Dermis microvascular lymphatic vessel endothelial cell (primary cell): Measurements from ENCODE around the gene TLNRD1. TPM values are rescaled to one million over a fixed set of nuclear protein-coding genes. Genes with fewer than 3 reads are reported as not detected.

Source experiments
- DNase-seq, 2 donors: peaks; one replicate each; pipeline versions ENCODE4 v3.0.0 to v3.0.0-alpha.2; 2010; ENCODE audit warnings: low read depth in 2 of 2
- total RNA-seq: library from RNA; depleted of rRNA; stranded (reverse); fragments of >200 nt; gene quantifications from 2 replicates; pipeline ENCODE4 v1.2.1, GENCODE V29; 2014

TLNRD1 gene
- total RNA-seq, 1 donor from 2014 or later = 8.0 TPM

DNA sequence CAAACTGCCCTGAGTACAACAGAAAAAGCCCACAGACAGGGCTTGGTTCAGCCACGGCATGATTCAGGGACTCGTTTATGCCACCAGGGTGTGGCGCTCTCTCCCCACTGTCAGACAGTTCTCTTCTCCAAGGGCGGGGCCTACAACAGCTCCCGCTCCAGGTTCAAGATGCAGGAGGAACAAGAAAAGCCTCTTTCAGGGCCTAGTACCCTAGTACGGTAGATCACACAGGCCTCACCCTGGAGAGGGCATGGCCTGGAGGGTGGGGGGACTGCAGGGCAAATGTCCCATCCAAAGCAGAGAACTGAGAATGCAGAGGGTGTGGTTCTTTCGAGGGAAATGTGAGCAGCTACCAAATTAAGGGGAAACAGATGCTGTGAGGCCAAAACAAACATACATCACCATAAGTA is 23.1 kb upstream of the TLNRD1 start:
- peak in 1 of 2 donors; percentile 71 for DNase-seq

- DNase-seq = peak in 1 of 2 donors; percentile 53
Measured at GRCh38 chr15:80978685-80979329, 21.9 kb upstream of the TLNRD1 start.

DNA sequence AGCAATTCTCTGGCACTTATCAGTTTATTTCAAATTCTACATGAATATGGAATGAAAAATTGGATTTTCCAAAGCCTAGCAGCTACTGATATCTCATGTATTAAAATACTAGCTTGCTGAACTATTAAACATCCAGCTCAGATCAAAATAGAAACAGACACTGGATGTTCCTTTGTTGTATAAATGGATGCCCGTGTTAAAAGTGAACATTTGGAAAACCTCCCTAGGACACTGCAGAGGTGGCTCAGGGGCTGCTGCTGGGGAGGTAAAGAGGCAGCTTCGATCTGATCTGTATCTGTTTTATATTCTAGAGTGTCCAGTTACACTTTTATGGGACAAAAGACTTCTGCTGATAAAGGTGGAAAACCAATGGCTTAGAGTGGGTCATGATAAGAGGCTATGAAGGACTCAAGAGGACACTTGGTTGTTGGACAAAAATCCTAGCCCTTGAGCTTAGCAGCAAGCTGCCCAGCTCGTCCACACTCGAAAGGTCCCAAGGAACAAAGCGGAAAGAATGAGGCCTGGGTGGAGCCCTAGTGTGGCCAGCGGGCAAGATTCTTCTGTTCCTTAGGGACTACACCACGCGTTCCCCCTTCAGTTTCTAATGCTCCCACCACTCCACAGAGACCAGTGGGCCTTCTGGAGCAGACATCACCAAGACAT is 21.1 kb upstream of the TLNRD1 start:
- no peak for DNase-seq

- no peak for DNase-seq
Measured at GRCh38 chr15:80982205-80982604, 18.5 kb upstream of the TLNRD1 start.

- DNase-seq = no peak
Measured at GRCh38 chr15:80982839-80983238, 17.9 kb upstream of the TLNRD1 start.

GRCh38 chr15:80984856-80985255 is 15.9 kb upstream of the TLNRD1 start:
- no peak for DNase-seq

DNA sequence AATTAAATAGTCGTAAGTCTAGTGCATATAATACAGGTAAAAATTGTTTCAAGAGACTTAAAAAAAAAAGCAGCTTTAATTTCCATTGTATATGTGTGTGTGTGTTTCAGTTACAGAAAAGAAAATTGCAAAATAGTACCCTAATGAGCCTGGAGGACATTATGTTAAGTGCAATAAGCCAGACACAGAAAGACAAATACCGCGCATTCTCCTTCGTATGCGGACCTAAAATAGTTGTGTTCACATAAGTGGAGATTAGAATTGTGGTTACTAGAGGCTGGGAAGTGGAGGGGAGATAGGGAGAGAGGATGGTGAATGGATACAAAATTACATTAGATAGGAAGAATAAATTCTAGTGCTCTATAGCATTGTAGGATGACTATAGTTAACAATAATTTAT is 14.7 kb upstream of the TLNRD1 start:
- no peak for DNase-seq

- no peak for DNase-seq
Measured at GRCh38 chr15:80986487-80986886, 14.2 kb upstream of the TLNRD1 start.

DNA sequence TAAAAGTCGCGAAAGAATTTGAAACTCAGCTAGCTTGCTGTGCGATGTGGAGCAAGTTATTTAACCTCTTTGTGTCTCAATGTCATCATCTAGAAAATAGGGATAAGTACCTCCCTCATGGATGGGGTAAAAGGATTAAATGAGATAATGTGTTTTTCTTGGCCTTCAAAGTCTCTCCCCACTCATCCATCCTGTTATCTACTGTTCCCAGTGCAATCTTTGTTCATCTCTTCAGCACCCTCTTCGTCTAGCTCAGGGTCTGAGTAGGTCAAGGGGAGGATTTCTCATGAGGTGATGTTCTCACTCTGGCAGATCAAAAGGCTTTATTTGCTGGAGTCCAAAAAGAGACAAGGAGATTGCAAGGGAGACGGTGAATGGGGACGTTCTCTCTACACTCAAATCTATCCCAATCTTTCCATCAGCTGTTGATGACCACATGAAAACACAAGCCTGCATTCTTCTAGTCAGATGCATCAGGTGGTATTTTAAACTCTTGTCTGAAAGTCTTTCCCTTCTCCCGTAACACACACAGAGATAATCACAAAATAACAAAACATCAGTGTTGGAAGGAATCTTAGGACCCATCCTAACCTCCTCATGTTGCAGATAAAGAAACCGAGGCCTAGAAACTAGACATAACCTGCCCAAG is 12.5 kb upstream of the TLNRD1 start:
- no peak for DNase-seq

DNA sequence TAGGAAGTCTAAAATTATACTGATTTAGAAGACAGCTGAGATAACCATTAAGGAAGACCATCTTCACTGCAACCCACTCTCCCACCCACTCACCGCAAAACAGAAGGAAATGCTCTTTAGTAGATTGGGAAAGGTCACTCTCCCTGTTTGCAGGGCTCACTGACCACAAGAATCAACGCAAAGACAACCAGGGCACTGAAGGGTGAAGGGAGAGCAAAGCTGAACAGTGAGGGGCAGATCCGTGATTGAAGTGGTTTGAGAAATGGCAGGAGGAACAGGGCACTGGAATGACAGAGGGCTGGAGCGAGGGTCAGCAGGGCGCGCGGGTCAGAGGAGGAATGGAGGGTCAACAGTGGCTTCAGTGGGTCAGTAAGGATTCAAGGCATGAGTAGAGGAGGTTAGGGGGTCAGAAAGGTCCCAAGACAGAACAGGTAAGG is 11.6 kb upstream of the TLNRD1 start:
- no peak for DNase-seq

DNA sequence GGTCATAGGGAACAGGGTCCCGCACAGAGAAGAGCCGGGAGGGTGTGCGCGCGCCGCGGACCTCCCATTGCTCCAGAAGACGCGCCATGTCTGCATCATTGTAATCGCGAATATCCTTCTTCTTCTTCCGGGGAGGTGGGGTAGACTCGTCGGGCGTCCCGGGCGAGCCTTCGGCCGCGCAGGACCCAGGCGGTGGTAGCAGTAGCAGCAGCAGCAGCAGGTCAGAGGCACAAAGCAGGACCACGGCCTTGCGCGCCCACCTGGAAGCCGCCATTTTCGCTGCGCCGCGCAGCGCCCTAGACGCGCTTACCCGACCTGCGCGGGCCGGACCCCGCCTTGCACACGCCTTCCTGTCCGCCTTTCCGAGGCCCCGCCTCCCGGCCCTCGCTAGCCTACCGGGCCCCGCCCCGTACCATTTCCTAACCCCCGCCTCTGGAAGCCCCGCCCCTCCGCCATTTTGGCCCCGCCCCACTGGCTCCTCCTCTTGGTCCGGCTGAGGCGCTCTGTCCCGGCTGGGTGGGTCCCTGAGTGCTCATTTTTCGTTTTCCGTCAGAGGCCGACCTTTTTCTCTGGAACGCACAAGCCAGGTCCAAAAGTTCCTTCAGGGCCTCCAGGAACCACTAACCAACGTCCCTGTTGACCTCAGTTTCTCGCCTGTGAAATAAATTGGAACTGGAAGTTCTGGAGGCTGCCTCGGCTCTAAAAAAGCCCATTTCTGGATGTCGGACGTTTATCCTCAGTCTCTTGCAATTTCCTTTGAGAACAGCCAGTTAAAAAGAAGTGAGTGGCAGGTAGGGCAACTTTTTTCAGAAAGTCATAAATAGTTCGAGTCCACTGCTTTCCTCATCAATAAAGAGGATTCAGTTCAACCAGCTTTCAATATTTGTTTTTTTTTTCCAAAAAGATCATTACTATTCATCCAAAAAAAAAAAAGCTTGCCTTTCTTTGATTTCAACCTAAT is 10.9 kb upstream of the TLNRD1 start, which contains the start of gene MESD:
MESD (minus strand) TSS at position 302 of the 961 bp plus-strand sequence; CDS start at position 274, 28 bp downstream.
- DNase-seq = peak; percentile 87 to 96

DNA sequence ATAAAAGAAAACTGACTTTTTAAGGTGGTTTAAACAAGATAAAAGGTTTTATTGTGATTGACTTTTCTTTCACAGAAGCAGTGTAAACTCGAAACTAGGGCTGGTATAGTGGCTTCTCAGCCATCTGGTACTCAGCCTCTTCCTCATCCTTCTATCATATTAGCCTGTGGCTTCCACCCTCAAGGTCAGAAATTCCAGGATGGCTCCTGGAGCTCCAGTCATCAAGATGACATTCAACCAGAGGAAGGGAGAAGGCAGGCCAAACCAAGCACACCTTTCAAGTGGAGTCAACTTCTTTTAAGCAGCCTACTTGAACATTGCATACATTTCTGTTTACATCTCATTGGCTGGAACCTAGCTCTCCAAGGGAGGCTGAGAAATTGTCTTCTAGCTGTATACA is 9.8 kb upstream of the TLNRD1 start:
- DNase-seq = no peak

DNA sequence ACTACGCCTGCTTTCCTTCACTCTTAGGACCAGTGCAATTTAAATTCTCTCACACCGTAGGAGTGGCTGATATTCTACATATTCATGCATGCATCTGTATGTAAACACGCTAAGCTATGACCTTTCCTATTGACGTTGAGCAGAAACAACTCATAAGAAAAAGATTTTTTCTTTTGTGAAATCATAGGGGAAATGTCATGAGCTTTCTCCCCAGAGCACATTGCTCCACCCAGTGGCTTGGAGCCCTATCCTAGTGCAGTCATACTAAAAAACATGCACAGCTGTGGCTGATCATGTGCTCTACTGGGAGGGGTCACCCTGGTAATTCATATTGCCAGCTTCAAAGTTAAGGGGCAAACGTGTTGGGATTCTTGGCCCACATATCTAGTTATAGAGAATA is 9.3 kb upstream of the TLNRD1 start:
- no peak for DNase-seq

DNA sequence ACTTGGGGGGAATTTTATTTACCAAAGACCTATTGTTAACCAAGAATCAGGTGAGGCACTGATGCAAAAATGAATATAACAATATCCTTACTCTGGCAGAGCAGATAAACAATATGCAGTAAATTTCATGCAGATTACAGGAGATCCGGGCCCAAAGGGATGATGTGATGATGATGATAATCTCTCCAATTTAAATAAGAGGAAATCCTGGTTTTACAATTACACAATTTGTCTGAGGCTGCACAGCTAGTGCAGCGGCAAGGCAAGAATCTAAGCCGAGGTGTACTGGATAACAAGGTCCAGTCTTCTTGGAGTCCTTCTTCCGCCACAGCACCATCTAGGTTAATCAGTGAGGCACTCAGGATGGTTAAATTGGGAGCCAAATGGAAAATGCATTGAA is 8.7 kb upstream of the TLNRD1 start:
- no peak for DNase-seq

GRCh38 chr15:80992441-80992840 is 8.3 kb upstream of the TLNRD1 start:
- no peak for DNase-seq

DNA sequence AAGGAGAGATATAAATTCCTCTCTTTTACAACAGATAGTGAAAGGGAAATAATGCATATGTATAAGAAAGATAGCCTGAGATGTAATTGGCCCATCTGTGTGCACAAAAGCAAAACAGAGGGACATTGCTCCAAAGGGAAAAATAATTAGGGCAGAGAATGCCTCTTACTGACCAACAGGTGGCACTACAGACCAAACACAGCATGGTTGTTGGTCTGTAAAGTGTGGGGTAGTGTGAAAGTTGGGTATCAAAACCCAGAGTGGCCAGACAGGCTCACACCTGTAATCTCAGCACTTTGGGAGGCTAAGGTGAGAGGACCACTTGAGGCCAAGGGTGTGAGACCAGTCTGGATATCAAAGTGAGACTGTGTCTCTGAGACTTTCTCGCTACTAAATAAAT is 4.5 kb upstream of the TLNRD1 start:
- DNase-seq = peak in 1 of 2 donors; percentile 53

GRCh38 chr15:80997692-80998091 is 3.0 kb upstream of the TLNRD1 start:
- DNase-seq = no peak

GRCh38 chr15:80998251-80998650 is 2.5 kb upstream of the TLNRD1 start:
- no peak for DNase-seq

DNA sequence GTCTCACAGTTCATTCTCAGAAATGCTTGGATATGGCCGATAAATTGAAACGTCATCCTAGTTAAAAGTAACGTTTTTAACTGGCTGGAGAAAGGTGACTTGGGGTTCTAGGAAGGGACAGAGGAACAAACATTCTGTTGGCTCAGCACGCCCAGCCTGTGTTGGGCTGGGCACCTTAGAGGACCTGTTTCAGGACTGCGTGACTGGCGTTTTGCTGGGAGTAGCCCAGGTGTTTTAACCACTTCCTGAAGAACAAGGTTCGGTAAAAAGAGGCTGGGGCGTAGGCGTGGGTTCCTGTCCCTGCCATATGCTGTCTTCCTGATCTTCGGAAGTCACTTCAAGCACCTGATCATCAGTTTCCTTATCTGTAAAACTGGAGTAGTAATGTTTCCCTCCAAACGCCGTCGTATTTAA is 1.1 kb upstream of the TLNRD1 start:
- DNase-seq = no peak

GRCh38 chr15:81000144-81000623 is 539 bp upstream of the TLNRD1 start:
- no peak for DNase-seq
